Measurements from ENCODE around the gene STXBP3. TPM values are rescaled to one million over a fixed set of nuclear protein-coding genes. Genes with fewer than 3 reads are reported as not detected.

STXBP3 gene
- total and polyA plus RNA-seq, 9 of the 15 experiments (the other 6 are each of a cell fraction or from before 2014, with no cell fraction given), result 32.5 to 52.5 (median 39.2) TPM

GRCh38 chr1:108845446-108845845, 99.0 kb downstream of the STXBP3 start (continued):
- no peak for TF ChIP-seq CHD7 (IDR thresholded peaks at IDR 0.05; ENCODE audit: low read depth, low read length)
- no peak for TF ChIP-seq ZZZ3 (IDR thresholded peaks at IDR 0.05)
- no peak for TF ChIP-seq YY1 (IDR thresholded peaks at IDR 0.05; ENCODE audit: borderline replicate concordance in 1 of 3, control insufficient read depth in 1 of 3, extremely low read depth in 1 of 3, insufficient read depth in 3 of 3, insufficient read length in 1 of 3, insufficient replicate concordance in 2 of 3, low read depth in 1 of 3, low read length in 2 of 3)
- no peak for TF ChIP-seq ZNF311 (CRISPR knock-in tag; IDR thresholded peaks at IDR 0.05)
- TF ChIP-seq BDP1 (IDR thresholded peaks at IDR 0.05; ENCODE audit: insufficient read depth, insufficient read length), result no peak
- TF ChIP-seq ZNF282 (CRISPR knock-in tag; IDR thresholded peaks at IDR 0.05), result no peak
